Common myeloid progenitor, CD34-positive (primary cell): ENCODE measurements around the gene AP1S2.

Experiments
- CTCF ChIA-PET: fragments of 350-600 bp; sonication (Branson Sonifier 250); formaldehyde crosslinking; loops from one replicate; lab custom pipeline; 2021; ENCODE audit warnings: antibody characterized with exemption; lab: Charles Lee
- POLR2A ChIA-PET: fragments of 350-600 bp; sonication (Branson Sonifier 250); formaldehyde crosslinking; loops from one replicate; lab custom pipeline; 2021; ENCODE audit warnings: antibody characterized with exemption; lab: Charles Lee
- DNase-seq, 3 donors: peaks; one replicate each; pipeline versions ENCODE4 v3.0.0 to v3.0.0-alpha.2; 2013
- H3K27ac ChIP-seq, 2 experiments: 1 replicate in 1 of 2; 2 replicates in 1 of 2; pipeline ENCODE4 v1.7.0; 2013; ENCODE audit warnings: inconsistent platforms in 2 of 2, low read length in 2 of 2, mild to moderate bottlenecking in 2 of 2, low read depth in 1 of 2, moderate library complexity in 1 of 2; ENCODE audit not compliant: severe bottlenecking in 2 of 2, insufficient read depth in 1 of 2, poor library complexity in 1 of 2
- H3K27me3 ChIP-seq, 5 experiments: replicated peaks in 2 of 5; 1 replicate in 3 of 5; 2 replicates in 2 of 5; pipeline versions ENCODE4 v1.6.1 to v1.7.0; 2013; ENCODE audit warnings: low read length in 4 of 5, mild to moderate bottlenecking in 2 of 5, moderate library complexity in 2 of 5, inconsistent platforms in 1 of 5; ENCODE audit not compliant: insufficient read depth in 5 of 5, control insufficient read depth in 4 of 5
- H3K36me3 ChIP-seq, 4 experiments: 1 replicate in 2 of 4; 2 replicates in 2 of 4; pipeline versions ENCODE4 v1.6.1 to v1.7.0; 2013; ENCODE audit warnings: low read length in 3 of 4, control low read depth in 1 of 4, mild to moderate bottlenecking in 1 of 4; ENCODE audit not compliant: control insufficient read depth in 4 of 4, insufficient read depth in 4 of 4
- H3K4me1 ChIP-seq, 4 experiments: 1 replicate in 3 of 4; 2 replicates in 1 of 4; pipeline versions ENCODE4 v1.6.1 to v1.7.1; 2013; ENCODE audit warnings: low read length in 3 of 4, mild to moderate bottlenecking in 3 of 4, control low read depth in 1 of 4, inconsistent platforms in 1 of 4, moderate library complexity in 1 of 4; ENCODE audit not compliant: control insufficient read depth in 4 of 4, insufficient read depth in 4 of 4; ENCODE audit errors: control extremely low read depth in 1 of 4
- H3K4me3 ChIP-seq, 7 experiments: 1 replicate in 4 of 7; 2 replicates in 3 of 7; pipeline versions ENCODE4 v1.5.1 to v1.7.0; 2013; ENCODE audit warnings: mild to moderate bottlenecking in 7 of 7, low read length in 6 of 7, moderate library complexity in 6 of 7, inconsistent platforms in 2 of 7, low read depth in 2 of 7, control low read depth in 1 of 7; ENCODE audit not compliant: insufficient read depth in 4 of 7, control insufficient read depth in 1 of 7; ENCODE audit errors: extremely low read depth in 1 of 7
- H3K9me3 ChIP-seq, 5 experiments: 1 replicate in 4 of 5; 2 replicates in 1 of 5; pipeline versions ENCODE4 v1.6.1 to v1.7.1; 2013; ENCODE audit warnings: low read length in 4 of 5, mild to moderate bottlenecking in 2 of 5, inconsistent platforms in 1 of 5, low read depth in 1 of 5, moderate library complexity in 1 of 5; ENCODE audit not compliant: control insufficient read depth in 4 of 5, insufficient read depth in 2 of 5; ENCODE audit errors: control extremely low read depth in 1 of 5
- WGBS: methylation state at CpG from one replicate; pipeline ENCODE4 v1.1.5; 2013; ENCODE audit not compliant: insufficient coverage; 5-methylcytosine and 5-hydroxymethylcytosine counted together

The AP1S2 gene

GRCh38 chrX:15790769-15791290, 63.8 kb downstream of the AP1S2 start:
- H3K36me3 ChIP-seq = peaks cover 2 to 11% (median 7%) of the 10 kb centered on the region in 4 experiments
- DNase-seq = peak in 2 of 3 donors; percentile 50 to 64
- H3K27me3 ChIP-seq = peaks cover 0 to 3% (median 0%) of the 10 kb centered on the region in 5 experiments
- no peaks in the 10 kb centered on the region for H3K9me3 ChIP-seq
- ChIA-PET CTCF (interaction anchor here (1.2 kb wide), 1 partner anchor 37 kb away, joined by 3 read pairs; no protein-coding TSS in a partner anchor), POLR2A (no interaction called here)
- peak overlapping the region; percentile 36 to 83 for H3K27ac ChIP-seq
- peak overlapping the region; percentile 71 to 95 (median 91) for H3K4me3 ChIP-seq
- WGBS = 0% methylated on average over 9 of the region's 15 CpGs
- peaks cover 4 to 18% (median 12%) of the 10 kb centered on the region in 4 experiments for H3K4me1 ChIP-seq

- H3K9me3 ChIP-seq = no peaks in the 10 kb centered on the region
- ChIA-PET POLR2A (no interaction called here), CTCF (interaction anchor here (1.2 kb wide), 1 partner anchor 36 kb away, joined by 3 read pairs; no protein-coding TSS in a partner anchor)
- peaks cover 0 to 3% (median 0%) of the 10 kb centered on the region in 5 experiments for H3K27me3 ChIP-seq
- H3K27ac ChIP-seq = peak within 1 kb of the TSS; percentile 36 to 83
- peaks cover 2 to 11% (median 7%) of the 10 kb centered on the region in 4 experiments for H3K36me3 ChIP-seq
- peak; percentile 75 to 94 (median 92) for DNase-seq
- 0% methylated on average over 51 of the region's 55 CpGs for WGBS
- peak within 1 kb of the TSS; percentile 71 to 95 (median 91) for H3K4me3 ChIP-seq
- peaks cover 4 to 18% (median 12%) of the 10 kb centered on the region in 4 experiments for H3K4me1 ChIP-seq
Observed at GRCh38 chrX:15789979-15790768, 64.4 kb downstream of the AP1S2 start, which contains the start of gene ZRSR2. ZRSR2 (plus strand) TSS chrX:15790484; CDS start chrX:15790496, 12 bp downstream.

GRCh38 chrX:15786915-15787314, 67.7 kb downstream of the AP1S2 start:
- peak in 1 of 3 donors; percentile 2 for DNase-seq
- peaks cover 4 to 16% (median 14%) of the 10 kb centered on the region in 4 experiments for H3K4me1 ChIP-seq
- H3K27me3 ChIP-seq = peaks cover 0 to 3% (median 0%) of the 10 kb centered on the region in 5 experiments
- H3K36me3 ChIP-seq = peaks cover 0 to 12% (median 3%) of the 10 kb centered on the region in 4 experiments
- ChIA-PET POLR2A (no interaction called here), CTCF (no interaction called here)
- H3K4me3 ChIP-seq = no peak overlapping the region
- no peaks in the 10 kb centered on the region for H3K9me3 ChIP-seq
- WGBS = 87% methylated on average over 2 of the region's 3 CpGs
- no peak overlapping the region for H3K27ac ChIP-seq

GRCh38 chrX:15785176-15785750, 69.3 kb downstream of the AP1S2 start:
- POLR2A ChIA-PET = no interaction called here
- WGBS = 100% methylated on average over 1 of the region's 3 CpGs
- Histone ChIP-seq H3K4me1 (peaks cover 4 to 16% (median 8%) of the 10 kb centered on the region in 4 experiments), H3K9me3 (no peaks in the 10 kb centered on the region), H3K27me3 (peaks cover 0 to 3% (median 0%) of the 10 kb centered on the region in 5 experiments), H3K4me3 (no peak overlapping the region), H3K36me3 (peaks cover 0 to 16% (median 4%) of the 10 kb centered on the region in 4 experiments), H3K27ac (no peak overlapping the region)
- CTCF ChIA-PET = no interaction called here
- no peak for DNase-seq

GRCh38 chrX:15781961-15782699, 72.5 kb downstream of the AP1S2 start:
- ChIA-PET POLR2A (no interaction called here), CTCF (interaction anchor here (0.8 to 1.5 kb wide), 2 partner anchors 18 to 24 kb away, joined by 3 to 4 read pairs; no protein-coding TSS in a partner anchor)
- peak overlapping the region in 1 of 2 experiments; percentile 49 for H3K27ac ChIP-seq
- H3K9me3 ChIP-seq = no peaks in the 10 kb centered on the region
- WGBS = 94% methylated on average over 6 of the region's 13 CpGs
- peak in 1 of 3 donors; percentile 6 for DNase-seq
- no peaks in the 10 kb centered on the region for H3K27me3 ChIP-seq
- H3K4me1 ChIP-seq = peaks cover 0 to 11% (median 0%) of the 10 kb centered on the region in 4 experiments
- H3K4me3 ChIP-seq = peak overlapping the region in 2 of 7 experiments; percentile 10 to 67
- H3K36me3 ChIP-seq = peaks cover 0 to 35% (median 5%) of the 10 kb centered on the region in 4 experiments
